Effector memory CD4-positive, alpha-beta T cell (primary cell): ENCODE results near the gene KCNE3.
"Not testable (repeated sequence)": the region's sequence is repeated elsewhere in the genome, so short reads cannot be mapped to it uniquely, and the experiment has no call there.

ENCODE experiments used
- DNase-seq, 3 donors: peaks; one replicate each; pipeline ENCODE4 v3.0.0-alpha.2; 2020
- H3K27ac ChIP-seq: 2 replicates; pipeline ENCODE4 v1.7.0; 2013; ENCODE audit warnings: mild to moderate bottlenecking, low read length, moderate library complexity; ENCODE audit not compliant: insufficient read depth, poor library complexity, severe bottlenecking
- H3K27me3 ChIP-seq: replicated peaks from 2 replicates; pipeline ENCODE4 v1.7.0; 2013; ENCODE audit warnings: mild to moderate bottlenecking, low read length; ENCODE audit not compliant: insufficient read depth, control insufficient read depth, poor library complexity, severe bottlenecking
- H3K36me3 ChIP-seq: 2 replicates; pipeline ENCODE4 v1.7.0; 2013; ENCODE audit warnings: mild to moderate bottlenecking, low read length, moderate library complexity; ENCODE audit not compliant: control insufficient read depth, insufficient read depth
- H3K4me1 ChIP-seq: 2 replicates; pipeline ENCODE4 v1.7.0; 2013; ENCODE audit warnings: low read length, mild to moderate bottlenecking; ENCODE audit not compliant: control insufficient read depth, insufficient read depth, poor library complexity, severe bottlenecking
- H3K4me3 ChIP-seq: 2 replicates; pipeline ENCODE4 v1.7.0; 2013; ENCODE audit warnings: low read length, low read depth, mild to moderate bottlenecking; ENCODE audit not compliant: insufficient read depth, poor library complexity, severe bottlenecking
- H3K9me3 ChIP-seq: 2 replicates; pipeline ENCODE4 v1.7.0; 2013; ENCODE audit warnings: mild to moderate bottlenecking, low read length, moderate library complexity; ENCODE audit not compliant: control insufficient read depth

Gene KCNE3

GRCh38 chr11:74418509-74418895 is 48.8 kb downstream of the KCNE3 start:
- Histone ChIP-seq H3K4me3 (no peak overlapping the region), H3K27ac (no peak overlapping the region), H3K36me3 (no peaks in the 10 kb centered on the region), H3K4me1 (peaks cover 9% of the 10 kb centered on the region), H3K9me3 (no peaks in the 10 kb centered on the region), H3K27me3 (no peaks in the 10 kb centered on the region)
- no peak for DNase-seq

- Histone ChIP-seq H3K27ac (no peak overlapping the region), H3K36me3 (no peaks in the 10 kb centered on the region), H3K4me3 (no peak overlapping the region), H3K9me3 (no peaks in the 10 kb centered on the region), H3K4me1 (peaks cover 9% of the 10 kb centered on the region), H3K27me3 (no peaks in the 10 kb centered on the region)
- DNase-seq, result no peak
Measured at GRCh38 chr11:74417860-74418508, 49.4 kb downstream of the KCNE3 start.

- H3K36me3 ChIP-seq, result no peaks in the 10 kb centered on the region
- no peak overlapping the region for H3K27ac ChIP-seq
- H3K4me3 ChIP-seq, result no peak overlapping the region
- no peak for DNase-seq
- H3K4me1 ChIP-seq, result peaks cover 9% of the 10 kb centered on the region
- H3K9me3 ChIP-seq, result no peaks in the 10 kb centered on the region
- no peaks in the 10 kb centered on the region for H3K27me3 ChIP-seq
Measured at GRCh38 chr11:74417379-74417804, 50.0 kb downstream of the KCNE3 start.

GRCh38 chr11:74416974-74417373 is 50.4 kb downstream of the KCNE3 start:
- H3K9me3 ChIP-seq, H3K36me3 ChIP-seq, H3K27ac ChIP-seq, H3K27me3 ChIP-seq, DNase-seq, H3K4me1 ChIP-seq, H3K4me3 ChIP-seq: not testable (repeated sequence)

- DNase-seq, result no peak
- Histone ChIP-seq H3K27me3 (no peaks in the 10 kb centered on the region), H3K36me3 (no peaks in the 10 kb centered on the region), H3K4me1 (peaks cover 7% of the 10 kb centered on the region), H3K9me3 (no peaks in the 10 kb centered on the region), H3K27ac (no peak overlapping the region), H3K4me3 (no peak overlapping the region)
Measured at GRCh38 chr11:74412733-74413359, 54.5 kb downstream of the KCNE3 start.

- Histone ChIP-seq H3K9me3 (no peaks in the 10 kb centered on the region), H3K27me3 (no peaks in the 10 kb centered on the region), H3K4me3 (no peak overlapping the region), H3K36me3 (no peaks in the 10 kb centered on the region), H3K4me1 (peaks cover 2% of the 10 kb centered on the region), H3K27ac (no peak overlapping the region)
- DNase-seq, result no peak
Measured at GRCh38 chr11:74412321-74412720, 55.0 kb downstream of the KCNE3 start.

GRCh38 chr11:74409633-74410032 is 57.7 kb downstream of the KCNE3 start:
- H3K9me3 ChIP-seq, result no peaks in the 10 kb centered on the region
- DNase-seq, result no peak

More at GRCh38 chr11:74409633-74410032, 57.7 kb downstream of the KCNE3 start:
- H3K4me1 ChIP-seq, result no peaks in the 10 kb centered on the region
- H3K27ac ChIP-seq, result no peak overlapping the region
- H3K36me3 ChIP-seq, result no peaks in the 10 kb centered on the region
- H3K27me3 ChIP-seq, result no peaks in the 10 kb centered on the region
- no peak overlapping the region for H3K4me3 ChIP-seq
